HG02610 (cell line): ENCODE data around the gene HNF4A.
"Not testable (repeated sequence)": the region's sequence is repeated elsewhere in the genome, so short reads cannot be mapped to it uniquely, and the experiment has no call there.

Experiments used
- ATAC-seq: cut with Tn5 transposase; IDR thresholded peaks from one replicate; pipeline ENCODE4 v1.9.1; 2021; ENCODE audit warnings: mild to moderate bottlenecking, moderate library complexity; ENCODE audit not compliant: unreplicated experiment

HNF4A gene

GRCh38 chr20:44467289-44467883, 111.9 kb downstream of the HNF4A start:
- ATAC-seq, result no peak

GRCh38 chr20:44468044-44468782, 112.7 kb downstream of the HNF4A start:
- no peak for ATAC-seq

- ATAC-seq, result no peak
These were observed 114.8 kb downstream of the HNF4A start for GRCh38 chr20:44470327-44470726.

GRCh38 chr20:44471481-44471882, 116.0 kb downstream of the HNF4A start:
- ATAC-seq, result no peak

GRCh38 chr20:44472283-44472682, 116.8 kb downstream of the HNF4A start:
- not testable (repeated sequence) for ATAC-seq

GRCh38 chr20:44475372-44475693, 119.8 kb downstream of the HNF4A start:
- ATAC-seq, result no peak

GRCh38 chr20:44475694-44476560, 120.4 kb downstream of the HNF4A start, which contains the start of gene TTPAL:
Gene TTPAL, plus strand, starts transcription at chr20:44475874. Its CDS starts 4,126 bp downstream, at chr20:44480000.
- peak; percentile 91 for ATAC-seq

GRCh38 chr20:44477151-44477550, 121.7 kb downstream of the HNF4A start:
- no peak for ATAC-seq

GRCh38 chr20:44478206-44478605, 122.7 kb downstream of the HNF4A start:
- ATAC-seq, result no peak

- no peak for ATAC-seq
These were observed 124.1 kb downstream of the HNF4A start for GRCh38 chr20:44479643-44480042.

- ATAC-seq, result no peak
These were observed 124.6 kb downstream of the HNF4A start for GRCh38 chr20:44480097-44480496.

- ATAC-seq, result no peak
These were observed 126.4 kb downstream of the HNF4A start for GRCh38 chr20:44481719-44482416.

- ATAC-seq, result no peak
These were observed 127.6 kb downstream of the HNF4A start for GRCh38 chr20:44483112-44483511.
